Measurements from ENCODE around the gene LRRC8D.

- TF ChIP-seq POLR2A (IDR thresholded peaks at IDR 0.05) (no peak), CTCF (IDR thresholded peaks at IDR 0.05) (no peak)
Measured at GRCh38 chr1:89800022-89800655, 20.7 kb upstream of the LRRC8D start.
